Stomach (tissue), 4 donors: ENCODE results near the gene CX3CL1.

Experiments
- EP300 ChIP-seq: sonication (generic); formaldehyde crosslinking; IDR thresholded peaks from one replicate; pipeline ENCODE4 v1.6.1; 2017; ENCODE audit warnings: antibody characterized with exemption
- POLR2A ChIP-seq, 4 donors: fragments of 450-650 bp; IDR thresholded peaks; one replicate each; pipeline ENCODE4 v1.6.1; 2016; ENCODE audit warnings: antibody characterized with exemption in 4 of 4, control low read depth in 2 of 4, mild to moderate bottlenecking in 1 of 4, moderate library complexity in 1 of 4
- POLR2AphosphoS5 ChIP-seq, 3 donors: sonication (generic); formaldehyde crosslinking; IDR thresholded peaks; one replicate each; pipeline ENCODE4 v1.6.1; 2016; ENCODE audit warnings: antibody characterized with exemption in 3 of 3
- TF ChIP-seq, protein P1 (sequence below), 7 experiments: fragments of 450-650 bp in 4 of 7; fragments of 200-600 bp in 3 of 7; sonication (generic) in 3 of 7; IDR thresholded peaks; one replicate each; pipeline ENCODE4 v1.5.1; 2016 to 2019; ENCODE audit warnings: antibody characterized with exemption in 7 of 7, control low read depth in 2 of 7, mild to moderate bottlenecking in 1 of 7

DNA sequence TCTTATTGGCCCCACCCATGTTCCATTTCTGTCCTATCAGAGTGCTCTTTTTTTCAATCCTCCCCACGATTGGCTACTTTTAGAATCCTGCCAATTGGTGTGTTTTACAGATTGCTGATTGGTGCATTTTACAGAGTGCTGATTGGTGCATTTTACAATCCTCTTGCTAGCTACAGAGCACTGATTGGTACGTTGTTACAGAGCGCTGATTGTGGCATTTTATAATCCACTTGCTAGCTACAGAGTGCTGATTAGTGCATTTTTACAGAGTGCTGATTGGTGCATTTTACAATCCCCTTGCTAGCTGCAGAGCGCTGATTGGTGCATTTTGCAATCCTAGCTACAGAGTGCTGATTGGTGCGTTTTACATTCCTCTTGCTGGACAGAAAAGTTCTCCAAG is 22.7 kb downstream of the CX3CL1 start:
- TF ChIP-seq, protein P1, sequence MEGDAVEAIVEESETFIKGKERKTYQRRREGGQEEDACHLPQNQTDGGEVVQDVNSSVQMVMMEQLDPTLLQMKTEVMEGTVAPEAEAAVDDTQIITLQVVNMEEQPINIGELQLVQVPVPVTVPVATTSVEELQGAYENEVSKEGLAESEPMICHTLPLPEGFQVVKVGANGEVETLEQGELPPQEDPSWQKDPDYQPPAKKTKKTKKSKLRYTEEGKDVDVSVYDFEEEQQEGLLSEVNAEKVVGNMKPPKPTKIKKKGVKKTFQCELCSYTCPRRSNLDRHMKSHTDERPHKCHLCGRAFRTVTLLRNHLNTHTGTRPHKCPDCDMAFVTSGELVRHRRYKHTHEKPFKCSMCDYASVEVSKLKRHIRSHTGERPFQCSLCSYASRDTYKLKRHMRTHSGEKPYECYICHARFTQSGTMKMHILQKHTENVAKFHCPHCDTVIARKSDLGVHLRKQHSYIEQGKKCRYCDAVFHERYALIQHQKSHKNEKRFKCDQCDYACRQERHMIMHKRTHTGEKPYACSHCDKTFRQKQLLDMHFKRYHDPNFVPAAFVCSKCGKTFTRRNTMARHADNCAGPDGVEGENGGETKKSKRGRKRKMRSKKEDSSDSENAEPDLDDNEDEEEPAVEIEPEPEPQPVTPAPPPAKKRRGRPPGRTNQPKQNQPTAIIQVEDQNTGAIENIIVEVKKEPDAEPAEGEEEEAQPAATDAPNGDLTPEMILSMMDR (IDR thresholded peaks at IDR 0.05), result no peak
- TF ChIP-seq POLR2AphosphoS5 (IDR thresholded peaks at IDR 0.05) (no peak), EP300 (no peak), POLR2A (IDR thresholded peaks at IDR 0.05) (no peak)
